IMR-90 (cell line): Measurements from ENCODE around the gene TCF7L2. TPM values are rescaled to one million over a fixed set of nuclear protein-coding genes. Genes with fewer than 3 reads are reported as not detected.

ENCODE experiments used
- ATAC-seq: fragments of 200-7000 bp; cut with Tn5 transposase; 2 replicates; pipeline ENCODE4 v1.9.1; 2020; ENCODE audit warnings: low read depth, mild to moderate bottlenecking, moderate library complexity
- BruUV-seq: library from RNA; stranded (reverse); fragments of 400-500 nt; replicated peaks from 2 replicates; lab custom pipeline; 2021; lab: Mats Ljungman, UMichigan
- CTCF ChIA-PET: fragments of 300-600 bp; formaldehyde crosslinking; extraction: SDS; loops from one replicate; lab custom pipeline; 2021; ENCODE audit warnings: antibody characterized with exemption; lab: Yijun Ruan, JAX
- POLR2A ChIA-PET: fragments of 300-600 bp; sonication (Branson Sonifier 250); formaldehyde crosslinking; loops from one replicate; lab custom pipeline; 2022; ENCODE audit warnings: antibody characterized with exemption; ENCODE audit not compliant: unreplicated experiment; lab: Charles Lee
- DNase-seq: peaks from one replicate; pipeline ENCODE4 v3.0.0; 2013
- H2AFZ ChIP-seq: replicated peaks from 2 replicates; pipeline ENCODE3; 2013; ENCODE audit warnings: low read length, mild to moderate bottlenecking; ENCODE audit not compliant: poor library complexity
- H2AK5ac ChIP-seq: 2 replicates; pipeline ENCODE4 v1.6.1; 2013; ENCODE audit warnings: low read depth, low read length, inconsistent platforms
- H2AK9ac ChIP-seq: replicated peaks from 2 replicates; pipeline ENCODE3; 2013; ENCODE audit warnings: mild to moderate bottlenecking, low read depth, low read length, moderate library complexity; ENCODE audit not compliant: poor library complexity
- H2BK120ac ChIP-seq: 2 replicates; pipeline ENCODE4 v1.6.1; 2013; ENCODE audit warnings: low read depth, low read length, inconsistent platforms
- H2BK15ac ChIP-seq: 3 replicates; pipeline ENCODE4 v1.6.1; 2013; ENCODE audit warnings: low read depth, low read length, inconsistent platforms
- H2BK20ac ChIP-seq: 2 replicates; pipeline ENCODE4 v1.6.1; 2013; ENCODE audit warnings: low read depth, mild to moderate bottlenecking, inconsistent platforms, low read length, moderate library complexity
- H2BK5ac ChIP-seq: 2 replicates; pipeline ENCODE4 v1.6.1; 2013; ENCODE audit warnings: mild to moderate bottlenecking, low read depth, low read length, inconsistent platforms; ENCODE audit not compliant: poor library complexity, severe bottlenecking
- H3K14ac ChIP-seq: replicated peaks from 2 replicates; pipeline ENCODE4 v1.6.1; 2013; ENCODE audit warnings: low read depth, low read length, inconsistent platforms
- H3K18ac ChIP-seq: 2 replicates; pipeline ENCODE4 v1.6.1; 2013; ENCODE audit warnings: low read depth, low read length, control low read depth
- H3K23ac ChIP-seq: 2 replicates; pipeline ENCODE4 v1.6.1; 2013; ENCODE audit warnings: low read depth, low read length, inconsistent platforms
- H3K27ac ChIP-seq: 2 replicates; pipeline ENCODE4 v1.5.1; 2013; ENCODE audit warnings: mild to moderate bottlenecking, control low read depth, low read length; ENCODE audit not compliant: insufficient read depth
- H3K27me3 ChIP-seq: 2 replicates; pipeline ENCODE4 v1.6.1; 2013; ENCODE audit warnings: low read length; ENCODE audit not compliant: control insufficient read depth, insufficient read depth
- H3K36me3 ChIP-seq: 2 replicates; pipeline ENCODE4 v1.6.1; 2013; ENCODE audit warnings: low read length, mixed read lengths; ENCODE audit not compliant: control insufficient read depth, insufficient read depth
- H3K4ac ChIP-seq: 2 replicates; pipeline ENCODE4 v1.6.1; 2013; ENCODE audit warnings: low read depth, low read length, inconsistent platforms
- H3K4me1 ChIP-seq: 2 replicates; pipeline ENCODE4 v1.6.1; 2013; ENCODE audit warnings: low read length, mixed read lengths; ENCODE audit not compliant: control insufficient read depth, insufficient read depth
- H3K4me2 ChIP-seq: 2 replicates; pipeline ENCODE4 v1.6.1; 2013; ENCODE audit warnings: low read depth, mild to moderate bottlenecking, control low read depth, low read length, moderate library complexity
- H3K4me3 ChIP-seq: 2 replicates; pipeline ENCODE4 v1.5.1; 2013; ENCODE audit warnings: low read depth, mild to moderate bottlenecking, control low read depth, low read length, moderate library complexity; ENCODE audit not compliant: insufficient read depth
- H3K56ac ChIP-seq: 2 replicates; pipeline ENCODE4 v1.6.1; 2013; ENCODE audit warnings: low read length, inconsistent platforms; ENCODE audit not compliant: insufficient read depth; ENCODE audit errors: extremely low read depth
- H3K79me1 ChIP-seq, 2 experiments: 2 replicates each; pipeline ENCODE4 v1.6.1; 2013; ENCODE audit warnings: low read length in 2 of 2, inconsistent platforms in 1 of 2, low read depth in 1 of 2
- H3K9ac ChIP-seq: 2 replicates; pipeline ENCODE4 v1.6.1; 2013; ENCODE audit warnings: low read depth, low read length, control low read depth
- H3K9me1 ChIP-seq: 2 replicates; pipeline ENCODE4 v1.6.1; 2013; ENCODE audit warnings: low read length, inconsistent platforms; ENCODE audit not compliant: insufficient read depth
- H3K9me3 ChIP-seq: 2 replicates; pipeline ENCODE4 v1.6.1; 2013; ENCODE audit warnings: low read length; ENCODE audit not compliant: control insufficient read depth, insufficient read depth
- H4K20me1 ChIP-seq: 2 replicates; pipeline ENCODE4 v1.6.1; 2013; ENCODE audit warnings: low read length, inconsistent platforms; ENCODE audit not compliant: insufficient read depth
- H4K5ac ChIP-seq: 2 replicates; pipeline ENCODE4 v1.6.1; 2013; ENCODE audit warnings: mild to moderate bottlenecking, low read depth, low read length, control low read depth
- H4K8ac ChIP-seq, 2 experiments: 2 replicates each; pipeline ENCODE4 v1.6.1; 2013; ENCODE audit warnings: low read depth in 2 of 2, low read length in 2 of 2, control low read depth in 1 of 2, inconsistent platforms in 1 of 2
- H4K91ac ChIP-seq: 2 replicates; pipeline ENCODE4 v1.6.1; 2013; ENCODE audit warnings: low read depth, low read length, inconsistent platforms; ENCODE audit not compliant: insufficient read depth
- BHLHE40 ChIP-seq: fragments of 150-350 bp; IDR thresholded peaks from 2 replicates; pipeline ENCODE4 v1.6.1; 2016; ENCODE audit warnings: mild to moderate bottlenecking, low read depth, low read length
- CEBPB ChIP-seq: IDR thresholded peaks from 2 replicates; pipeline ENCODE4 v1.6.1; 2012; ENCODE audit warnings: low read depth, low read length, improper control_type of control experiment
- FOS ChIP-seq: fragments of 150-350 bp; IDR thresholded peaks from 2 replicates; pipeline ENCODE4 v1.6.1; 2016; ENCODE audit warnings: low read depth, low read length
- MAFK ChIP-seq: IDR thresholded peaks from 2 replicates; pipeline ENCODE4 v1.6.1; 2012; ENCODE audit warnings: low read depth, low read length, improper control_type of control experiment
- POLR2A ChIP-seq: IDR thresholded peaks from 2 replicates; pipeline ENCODE4 v1.6.1; 2012; ENCODE audit warnings: mild to moderate bottlenecking, low read depth, low read length
- RAD21 ChIP-seq: IDR thresholded peaks from 2 replicates; pipeline ENCODE4 v1.6.1; 2012; ENCODE audit warnings: low read length, improper control_type of control experiment
- RCOR1 ChIP-seq: IDR thresholded peaks from 2 replicates; pipeline ENCODE4 v1.6.1; 2012; ENCODE audit warnings: mild to moderate bottlenecking, low read length, improper control_type of control experiment; ENCODE audit not compliant: insufficient replicate concordance
- RFX5 ChIP-seq: IDR thresholded peaks from 2 replicates; pipeline ENCODE4 v1.8.0; 2012; ENCODE audit warnings: low read depth, mild to moderate bottlenecking, low read length, moderate library complexity
- SMC3 ChIP-seq: fragments of 150-350 bp; IDR thresholded peaks from 2 replicates; pipeline ENCODE4 v1.6.1; 2016; ENCODE audit warnings: low read depth, mild to moderate bottlenecking, antibody characterized with exemption, low read length, moderate library complexity
- WGBS, 2 experiments: methylation state at CpG; one replicate each; pipeline versions ENCODE4 v1.1.5 to v1.1.7; 2013; ENCODE audit warnings: missing lambda C conversion rate in 2 of 2; ENCODE audit not compliant: insufficient read length in 1 of 2; ENCODE audit errors: extremely low coverage in 2 of 2; 5-methylcytosine and 5-hydroxymethylcytosine counted together
- dilution Hi-C: fragments of 300-500 bp; cut with HindIII; formaldehyde crosslinking; loops from one replicate; pipeline ENCODE4 v1.14.3; 2018; ENCODE audit warnings: low sequenced_read_pairs; ENCODE audit not compliant: unreplicated experiment
- in situ Hi-C: fragments of 300-500 bp; cut with MboI; formaldehyde crosslinking; loops from 3 replicates; pipeline ENCODE4 v1.14.3; 2019; ENCODE audit warnings: low sequenced_read_pairs, inconsistent platforms, mixed read lengths
- intact Hi-C: fragments of 100-400 bp; cut with micrococcal nuclease; formaldehyde crosslinking; loops from 2 replicates; pipeline ENCODE4 v1.10.0; 2022
- polyA plus RNA-seq, 3 experiments: library from polyadenylated mRNA; depleted of rRNA; stranded (reverse); fragments of >200 nt; gene quantifications; 2 replicates each; pipeline ENCODE4 v1.2.3, GENCODE V29; 2012; ENCODE audit warnings: low replicate concordance in 1 of 3
- total RNA-seq: library from RNA; depleted of rRNA; stranded (reverse); fragments of >200 nt; gene quantifications from 2 replicates; pipeline ENCODE4 v1.2.3, GENCODE V29; 2012
- TF ChIP-seq, protein P1 (sequence below): fragments of 150-350 bp; IDR thresholded peaks from 2 replicates; pipeline ENCODE4 v1.6.1; 2016; ENCODE audit warnings: low read depth, mild to moderate bottlenecking, low read length, moderate library complexity, borderline replicate concordance
- TF ChIP-seq, protein P2 (sequence below): fragments of 150-350 bp; IDR thresholded peaks from 2 replicates; pipeline ENCODE4 v1.6.1; 2017; ENCODE audit warnings: mild to moderate bottlenecking, antibody characterized with exemption, low read length, low read depth

The TCF7L2 gene
- total and polyA plus RNA-seq, 2 of the 4 experiments (the other 2 are of a cell fraction), result 1.3 to 12.2 TPM

DNA sequence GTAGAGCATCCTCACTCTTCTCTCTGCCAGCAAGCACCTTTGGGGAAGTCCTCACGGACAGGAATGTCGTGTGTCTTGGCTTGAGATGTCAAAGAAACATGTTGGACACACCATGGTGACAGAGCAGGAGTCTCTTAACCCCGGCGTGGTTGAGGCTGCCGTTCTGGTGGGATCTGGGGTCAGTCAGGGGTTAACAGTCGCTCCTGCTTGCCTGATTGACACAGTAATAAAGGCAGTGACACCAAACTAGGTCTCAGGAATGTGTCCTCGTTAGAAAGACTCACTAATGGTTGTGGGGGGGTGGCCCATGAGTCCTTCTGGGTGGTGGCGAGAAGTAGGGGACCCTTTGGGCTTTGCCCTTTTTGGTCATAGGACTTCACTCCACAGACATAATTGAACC, 69.0 kb downstream of the TCF7L2 start:
- H2AFZ ChIP-seq, result no peak overlapping the region
- peaks cover 1% of the 10 kb centered on the region; the same call in 1 of the 2 replicates for H3K36me3 ChIP-seq
- in situ Hi-C loops, result no loop called here
- H2BK15ac ChIP-seq, result no peak overlapping the region
- peaks cover 12% of the 10 kb centered on the region; the same call in 1 of the 2 replicates for H3K9me1 ChIP-seq
- ChIA-PET CTCF (interaction anchor here (0.7 kb wide), 1 partner anchor 11 kb away, joined by 3 read pairs; no protein-coding TSS in a partner anchor), POLR2A (no interaction called here)
- no peak overlapping the region for H2BK5ac ChIP-seq
- dilution Hi-C loops, result no loop called here
- no peak overlapping the region for H3K27ac ChIP-seq
- H4K20me1 ChIP-seq, result peaks cover 74% of the 10 kb centered on the region
- H4K5ac ChIP-seq, result no peak overlapping the region
- peaks cover 35 to 79% of the 10 kb centered on the region in 2 experiments for H3K79me1 ChIP-seq
- H3K4me1 ChIP-seq, result peaks cover 12% of the 10 kb centered on the region
- TF ChIP-seq BHLHE40 (no peak), RCOR1 (no peak), CEBPB (no peak), RAD21 (no peak), MAFK (no peak), POLR2A (no peak), RFX5 (no peak), FOS (no peak), SMC3 (no peak)
- TF ChIP-seq, protein P1, sequence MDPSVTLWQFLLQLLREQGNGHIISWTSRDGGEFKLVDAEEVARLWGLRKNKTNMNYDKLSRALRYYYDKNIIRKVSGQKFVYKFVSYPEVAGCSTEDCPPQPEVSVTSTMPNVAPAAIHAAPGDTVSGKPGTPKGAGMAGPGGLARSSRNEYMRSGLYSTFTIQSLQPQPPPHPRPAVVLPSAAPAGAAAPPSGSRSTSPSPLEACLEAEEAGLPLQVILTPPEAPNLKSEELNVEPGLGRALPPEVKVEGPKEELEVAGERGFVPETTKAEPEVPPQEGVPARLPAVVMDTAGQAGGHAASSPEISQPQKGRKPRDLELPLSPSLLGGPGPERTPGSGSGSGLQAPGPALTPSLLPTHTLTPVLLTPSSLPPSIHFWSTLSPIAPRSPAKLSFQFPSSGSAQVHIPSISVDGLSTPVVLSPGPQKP, result no peak
- TF ChIP-seq, protein P2, sequence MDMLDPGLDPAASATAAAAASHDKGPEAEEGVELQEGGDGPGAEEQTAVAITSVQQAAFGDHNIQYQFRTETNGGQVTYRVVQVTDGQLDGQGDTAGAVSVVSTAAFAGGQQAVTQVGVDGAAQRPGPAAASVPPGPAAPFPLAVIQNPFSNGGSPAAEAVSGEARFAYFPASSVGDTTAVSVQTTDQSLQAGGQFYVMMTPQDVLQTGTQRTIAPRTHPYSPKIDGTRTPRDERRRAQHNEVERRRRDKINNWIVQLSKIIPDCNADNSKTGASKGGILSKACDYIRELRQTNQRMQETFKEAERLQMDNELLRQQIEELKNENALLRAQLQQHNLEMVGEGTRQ, result no peak
- no peaks in the 10 kb centered on the region for H3K9me3 ChIP-seq
- H3K23ac ChIP-seq, result 0 out of 2 replicates have a peak overlapping the region, but pooled peaks have one; percentile 44
- H2BK20ac ChIP-seq, result no peak overlapping the region
- H3K9ac ChIP-seq, result no peak overlapping the region
- BruUV-seq, result no TSS peak
- H3K18ac ChIP-seq, result no peak overlapping the region
- no peak overlapping the region for H2BK120ac ChIP-seq
- no peak overlapping the region for H4K91ac ChIP-seq
- no peak overlapping the region; the same call in 1 of the 2 replicates for H3K14ac ChIP-seq
- H3K4ac ChIP-seq, result no peak overlapping the region
- ATAC-seq, result no peak
- no peak overlapping the region for H4K8ac ChIP-seq
- H3K27me3 ChIP-seq, result no peaks in the 10 kb centered on the region
- intact Hi-C loops, result no loop called here
- no peak overlapping the region for H3K56ac ChIP-seq
- no peak overlapping the region for H2AK9ac ChIP-seq
- no peak overlapping the region for H2AK5ac ChIP-seq
- H3K4me3 ChIP-seq, result no peak overlapping the region
- no peak overlapping the region for H3K4me2 ChIP-seq
- no peak for DNase-seq
- WGBS, 2 experiments, result 50% methylated on average over 4 of the region's 8 CpGs; no CpG with 5 or more reads in 1 of the 2 experiments
